Testis (tissue), 2 donors: ENCODE measurements around the gene PUM2.

Source experiments
- CTCF ChIP-seq, 3 experiments: fragments of 450-650 bp in 2 of 3; fragments of 200-600 bp in 1 of 3; sonication (generic) in 1 of 3; IDR thresholded peaks; one replicate each; pipeline ENCODE4 v1.5.1; 2016 to 2019; ENCODE audit warnings: antibody characterized with exemption in 3 of 3, mild to moderate bottlenecking in 2 of 3, moderate library complexity in 1 of 3
- POLR2A ChIP-seq: fragments of 450-650 bp; IDR thresholded peaks from one replicate; pipeline ENCODE4 v1.6.1; 2017; ENCODE audit warnings: antibody characterized with exemption, mild to moderate bottlenecking, moderate library complexity

- TF ChIP-seq CTCF (IDR thresholded peaks at IDR 0.05) (no peak), POLR2A (no peak)
Observed at GRCh38 chr2:20362701-20363435, 12.2 kb upstream of the PUM2 start.
